PFSK-1 (cell line): Measurements from ENCODE around the gene OSBPL2.

Experiments used
- FOXP2 ChIP-seq: optimal IDR thresholded peaks from 2 replicates; pipeline ENCODE3; 2011; ENCODE audit warnings: borderline replicate concordance, control low read depth, inconsistent platforms; ENCODE audit not compliant: insufficient read depth; ENCODE audit errors: extremely low read length, extremely low read depth
- POLR2AphosphoS5 ChIP-seq: IDR thresholded peaks from 2 replicates; pipeline ENCODE4 v1.6.1; 2012; ENCODE audit warnings: low read depth, mild to moderate bottlenecking, control low read depth, low read length, moderate library complexity
- REST ChIP-seq, 2 experiments: IDR thresholded peaks; 2 replicates each; pipeline versions ENCODE4 v1.6.1 to v1.8.0; 2011 to 2012; ENCODE audit warnings: low read depth in 2 of 2, low read length in 2 of 2, control low read depth in 1 of 2, inconsistent platforms in 1 of 2, mild to moderate bottlenecking in 1 of 2, moderate library complexity in 1 of 2; ENCODE audit not compliant: insufficient read depth in 1 of 2
- SIN3A ChIP-seq: IDR thresholded peaks from 2 replicates; pipeline ENCODE4 v1.6.1; 2012; ENCODE audit warnings: mild to moderate bottlenecking, low read length, moderate library complexity, borderline replicate concordance; ENCODE audit not compliant: insufficient read depth
- TAF1 ChIP-seq: IDR thresholded peaks from 2 replicates; pipeline ENCODE4 v1.6.1; 2012; ENCODE audit warnings: low read length, control low read depth, borderline replicate concordance; ENCODE audit not compliant: insufficient read depth

The OSBPL2 gene

GRCh38 chr20:62334881-62335280, 96.6 kb downstream of the OSBPL2 start:
- TF ChIP-seq REST (IDR thresholded peaks at IDR 0.05; ENCODE audit: insufficient read depth in 1 of 2, low read depth in 2 of 2, low read length in 2 of 2): no peak
- no peak for TF ChIP-seq POLR2AphosphoS5
- no peak for TF ChIP-seq TAF1
- no peak for TF ChIP-seq FOXP2
- TF ChIP-seq SIN3A: no peak

GRCh38 chr20:62335532-62335931, 97.2 kb downstream of the OSBPL2 start:
- no peak for TF ChIP-seq SIN3A
- no peak for TF ChIP-seq TAF1
- no peak for TF ChIP-seq REST (IDR thresholded peaks at IDR 0.05; ENCODE audit: insufficient read depth in 1 of 2, low read depth in 2 of 2, low read length in 2 of 2)
- no peak for TF ChIP-seq FOXP2
- TF ChIP-seq POLR2AphosphoS5: no peak

- TF ChIP-seq SIN3A: no peak
- no peak for TF ChIP-seq REST (IDR thresholded peaks at IDR 0.05; ENCODE audit: insufficient read depth in 1 of 2, low read depth in 2 of 2, low read length in 2 of 2)
- no peak for TF ChIP-seq TAF1
- no peak for TF ChIP-seq FOXP2
- no peak for TF ChIP-seq POLR2AphosphoS5
These were observed 98.0 kb downstream of the OSBPL2 start for GRCh38 chr20:62336329-62336728.

- no peak for TF ChIP-seq POLR2AphosphoS5
- no peak for TF ChIP-seq TAF1
- no peak for TF ChIP-seq FOXP2
These were observed 98.6 kb downstream of the OSBPL2 start for GRCh38 chr20:62336775-62337557.

- no peak for TF ChIP-seq REST (IDR thresholded peaks at IDR 0.05; ENCODE audit: insufficient read depth in 1 of 2, low read depth in 2 of 2, low read length in 2 of 2)
- TF ChIP-seq SIN3A: no peak
- TF ChIP-seq TAF1: no peak
- TF ChIP-seq POLR2AphosphoS5: no peak
- no peak for TF ChIP-seq FOXP2
These were observed 99.4 kb downstream of the OSBPL2 start for GRCh38 chr20:62337558-62338293.
